ENCODE measurements around the gene EGLN3.

EGLN3 gene

DNA sequence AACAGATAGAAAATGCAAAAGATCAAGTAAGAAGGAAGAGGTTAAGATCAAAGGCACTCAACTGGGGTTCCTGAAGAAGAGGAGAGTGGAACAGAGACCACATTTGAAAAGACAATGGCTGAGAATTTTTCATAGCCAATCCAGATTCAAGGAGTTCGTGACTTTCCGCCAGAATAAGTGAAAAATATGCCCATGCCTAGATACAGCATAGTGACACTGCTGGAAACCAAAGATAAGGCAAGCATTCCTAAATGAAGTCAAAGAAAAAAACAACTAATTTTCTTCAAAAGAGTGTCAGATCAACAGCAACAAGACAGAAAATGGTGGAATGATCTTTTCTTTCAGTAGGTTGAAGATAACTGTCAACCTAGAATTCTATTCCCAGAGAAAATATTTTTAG is 47.5 kb downstream of the EGLN3 start (continued):
- TF ChIP-seq, protein P1, sequence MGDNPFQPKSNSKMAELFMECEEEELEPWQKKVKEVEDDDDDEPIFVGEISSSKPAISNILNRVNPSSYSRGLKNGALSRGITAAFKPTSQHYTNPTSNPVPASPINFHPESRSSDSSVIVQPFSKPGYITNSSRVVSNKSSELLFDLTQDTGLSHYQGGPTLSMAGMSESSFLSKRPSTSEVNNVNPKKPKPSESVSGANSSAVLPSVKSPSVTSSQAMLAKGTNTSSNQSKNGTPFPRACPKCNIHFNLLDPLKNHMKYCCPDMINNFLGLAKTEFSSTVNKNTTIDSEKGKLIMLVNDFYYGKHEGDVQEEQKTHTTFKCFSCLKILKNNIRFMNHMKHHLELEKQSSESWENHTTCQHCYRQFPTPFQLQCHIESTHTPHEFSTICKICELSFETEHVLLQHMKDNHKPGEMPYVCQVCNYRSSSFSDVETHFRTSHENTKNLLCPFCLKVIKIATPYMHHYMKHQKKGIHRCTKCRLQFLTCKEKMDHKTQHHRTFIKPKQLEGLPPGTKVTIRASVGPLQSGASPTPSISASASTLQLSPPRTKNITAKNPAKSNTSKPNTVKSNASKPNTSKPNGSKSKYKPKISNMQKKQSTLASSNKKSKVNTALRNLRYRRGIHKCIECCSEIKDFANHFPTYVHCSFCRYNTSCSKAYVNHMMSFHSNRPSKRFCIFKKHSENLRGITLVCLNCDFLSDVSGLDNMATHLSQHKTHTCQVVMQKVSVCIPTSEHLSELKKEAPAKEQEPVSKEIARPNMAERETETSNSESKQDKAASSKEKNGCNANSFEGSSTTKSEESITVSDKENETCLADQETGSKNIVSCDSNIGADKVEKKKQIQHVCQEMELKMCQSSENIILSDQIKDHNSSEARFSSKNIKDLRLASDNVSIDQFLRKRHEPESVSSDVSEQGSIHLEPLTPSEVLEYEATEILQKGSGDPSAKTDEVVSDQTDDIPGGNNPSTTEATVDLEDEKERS (tag by site-specific recombination; IDR thresholded peaks at IDR 0.05), result no peak
- no peak for TF ChIP-seq ZNF184 (tag by site-specific recombination; IDR thresholded peaks at IDR 0.05)
- no peak for TF ChIP-seq KLF9 (tag by site-specific recombination; IDR thresholded peaks at IDR 0.05; ENCODE audit: low read depth)
- TF ChIP-seq ZSCAN30 (tag by site-specific recombination; IDR thresholded peaks at IDR 0.05), result no peak
- TF ChIP-seq ZNF610 (tag by site-specific recombination; IDR thresholded peaks at IDR 0.05; ENCODE audit: borderline replicate concordance), result no peak

DNA sequence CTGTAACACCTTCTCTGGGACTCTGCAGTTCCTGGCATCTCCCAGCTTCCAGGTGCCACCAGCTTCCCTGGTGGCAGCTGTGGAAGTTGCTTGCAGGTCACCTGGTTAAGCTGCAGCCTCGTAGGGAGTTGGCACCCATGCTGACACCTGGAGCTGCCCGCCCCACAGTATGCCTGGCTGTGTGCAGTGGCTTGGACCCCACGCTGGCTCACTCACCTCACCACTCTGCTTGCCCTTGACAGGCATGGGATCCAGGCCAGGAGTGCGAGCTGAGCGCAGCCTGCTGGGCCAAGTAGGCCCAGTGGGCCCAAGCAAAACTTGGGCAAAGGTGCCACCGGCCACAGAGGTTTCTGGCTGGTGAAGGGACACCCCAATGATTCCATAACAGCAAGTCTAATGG is 48.5 kb downstream of the EGLN3 start:
- Histone ChIP-seq H3K4me1 (ENCODE audit: control insufficient read depth, insufficient read depth, low read length) (no peaks in the 10 kb centered on the region), H3K9me3 (ENCODE audit: control insufficient read depth, insufficient read depth, low read depth, low read length) (no peaks in the 10 kb centered on the region), H3K36me3 (ENCODE audit: control insufficient read depth in 2 of 2, insufficient read depth in 1 of 2, low read length in 2 of 2) (no peaks in the 10 kb centered on the region), H3K27ac (ENCODE audit: extremely low read depth, low read depth, low read length) (no peak overlapping the region), H3K4me3 (ENCODE audit: low read depth, low read length) (no peak overlapping the region)
- CTCF ChIA-PET, result no interaction called here
- no peak for TF ChIP-seq ZNF664 (tag by site-specific recombination; IDR thresholded peaks at IDR 0.05)
- no peak for TF ChIP-seq ZNF121 (tag by site-specific recombination; IDR thresholded peaks at IDR 0.05)
- POLR2A ChIA-PET, result no interaction called here

DNA sequence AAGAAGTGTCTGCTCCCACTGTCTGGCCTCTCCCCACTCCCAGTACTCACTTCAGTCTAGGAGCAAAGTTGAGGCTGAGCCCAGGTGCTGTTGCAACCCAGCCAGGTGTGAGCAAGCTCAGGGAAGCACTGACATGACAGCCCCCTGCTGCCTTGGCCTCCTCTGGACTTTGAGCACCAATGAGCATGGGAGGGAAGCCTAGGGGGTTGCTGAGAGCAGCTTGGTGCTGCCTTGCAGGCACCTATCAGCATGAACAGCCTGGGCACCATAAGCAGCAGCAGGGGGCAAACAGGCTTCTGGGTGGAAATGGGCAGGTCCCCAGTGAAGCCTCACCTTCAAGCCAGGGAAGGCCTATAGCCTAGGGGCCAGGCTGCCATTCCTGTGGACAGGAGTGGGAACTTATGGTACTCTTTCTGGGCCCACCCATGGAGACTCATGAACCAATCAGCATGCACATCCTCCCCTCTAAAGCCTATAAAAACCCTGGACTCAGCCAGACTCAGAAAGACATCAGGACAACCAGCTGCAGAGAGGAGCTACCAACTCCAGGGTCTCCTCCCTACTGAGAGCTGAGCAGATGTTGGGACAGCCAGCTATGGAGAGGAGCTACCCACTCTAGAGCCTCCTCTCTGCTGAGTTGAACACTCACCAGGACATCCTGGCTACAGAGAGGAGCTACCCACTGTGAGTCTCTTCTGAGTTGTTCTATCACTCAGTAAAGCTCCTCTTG is 49.3 kb downstream of the EGLN3 start:
- H3K4me3 ChIP-seq (ENCODE audit: low read depth, low read length), result no peak overlapping the region
- ChIA-PET CTCF (interaction anchor here (0.6 to 0.7 kb wide), 2 partner anchors 40 to 43 kb away, joined by 3 to 5 read pairs; no protein-coding TSS in a partner anchor), POLR2A (no interaction called here)
- no peaks in the 10 kb centered on the region for H3K9me3 ChIP-seq (ENCODE audit: control insufficient read depth, insufficient read depth, low read depth, low read length)
- H3K36me3 ChIP-seq (ENCODE audit: control insufficient read depth in 2 of 2, insufficient read depth in 1 of 2, low read length in 2 of 2), result no peaks in the 10 kb centered on the region
- no peak overlapping the region for H3K27ac ChIP-seq (ENCODE audit: extremely low read depth, low read depth, low read length)
- TF ChIP-seq ZIC2 (tag by site-specific recombination; IDR thresholded peaks at IDR 0.05) (peak; percentile 33; the same call in 1 of the 2 replicates), ZNF560 (tag by site-specific recombination; IDR thresholded peaks at IDR 0.05; ENCODE audit: borderline replicate concordance) (no peak), SP2 (tag by site-specific recombination; IDR thresholded peaks at IDR 0.05) (no peak)
- no peaks in the 10 kb centered on the region for H3K4me1 ChIP-seq (ENCODE audit: control insufficient read depth, insufficient read depth, low read length)

DNA sequence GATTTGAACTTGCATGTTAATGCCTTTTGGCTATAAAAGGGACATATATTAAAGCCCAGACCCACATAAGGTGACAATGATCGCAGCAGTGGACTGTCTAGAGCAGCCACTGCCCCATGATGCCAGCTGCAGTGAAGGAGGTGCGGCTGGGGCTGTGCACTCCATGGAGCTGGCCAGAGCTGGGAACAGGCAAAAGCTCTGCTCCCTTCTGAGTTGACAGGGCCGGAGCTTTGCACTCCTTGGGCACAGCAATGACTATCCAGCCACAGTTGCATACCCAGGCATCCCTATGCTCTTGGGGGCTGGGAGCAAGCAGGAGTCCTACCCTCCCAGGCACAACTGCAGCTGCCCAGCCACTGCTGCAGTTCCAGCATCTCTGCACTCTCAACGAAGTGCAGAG is 50.2 kb downstream of the EGLN3 start:
- Histone ChIP-seq H3K36me3 (ENCODE audit: control insufficient read depth in 2 of 2, insufficient read depth in 1 of 2, low read length in 2 of 2) (no peaks in the 10 kb centered on the region), H3K9me3 (ENCODE audit: control insufficient read depth, insufficient read depth, low read depth, low read length) (no peaks in the 10 kb centered on the region), H3K4me1 (ENCODE audit: control insufficient read depth, insufficient read depth, low read length) (no peaks in the 10 kb centered on the region), H3K4me3 (ENCODE audit: low read depth, low read length) (no peak overlapping the region), H3K27ac (ENCODE audit: extremely low read depth, low read depth, low read length) (no peak overlapping the region)
- ChIA-PET POLR2A (no interaction called here), CTCF (interaction anchor here (0.7 to 1.6 kb wide), 2 partner anchors 41 to 51 kb away, joined by 3 to 5 read pairs; no protein-coding TSS in a partner anchor)
- no peak for TF ChIP-seq ZNF514 (tag by site-specific recombination; IDR thresholded peaks at IDR 0.05)
- TF ChIP-seq, protein P2, sequence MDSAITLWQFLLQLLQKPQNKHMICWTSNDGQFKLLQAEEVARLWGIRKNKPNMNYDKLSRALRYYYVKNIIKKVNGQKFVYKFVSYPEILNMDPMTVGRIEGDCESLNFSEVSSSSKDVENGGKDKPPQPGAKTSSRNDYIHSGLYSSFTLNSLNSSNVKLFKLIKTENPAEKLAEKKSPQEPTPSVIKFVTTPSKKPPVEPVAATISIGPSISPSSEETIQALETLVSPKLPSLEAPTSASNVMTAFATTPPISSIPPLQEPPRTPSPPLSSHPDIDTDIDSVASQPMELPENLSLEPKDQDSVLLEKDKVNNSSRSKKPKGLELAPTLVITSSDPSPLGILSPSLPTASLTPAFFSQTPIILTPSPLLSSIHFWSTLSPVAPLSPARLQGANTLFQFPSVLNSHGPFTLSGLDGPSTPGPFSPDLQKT (IDR thresholded peaks at IDR 0.05; ENCODE audit: borderline replicate concordance, low read depth, low read length), result no peak
- no peak for TF ChIP-seq ZNF146 (tag by site-specific recombination; IDR thresholded peaks at IDR 0.05)
- TF ChIP-seq, protein P3, sequence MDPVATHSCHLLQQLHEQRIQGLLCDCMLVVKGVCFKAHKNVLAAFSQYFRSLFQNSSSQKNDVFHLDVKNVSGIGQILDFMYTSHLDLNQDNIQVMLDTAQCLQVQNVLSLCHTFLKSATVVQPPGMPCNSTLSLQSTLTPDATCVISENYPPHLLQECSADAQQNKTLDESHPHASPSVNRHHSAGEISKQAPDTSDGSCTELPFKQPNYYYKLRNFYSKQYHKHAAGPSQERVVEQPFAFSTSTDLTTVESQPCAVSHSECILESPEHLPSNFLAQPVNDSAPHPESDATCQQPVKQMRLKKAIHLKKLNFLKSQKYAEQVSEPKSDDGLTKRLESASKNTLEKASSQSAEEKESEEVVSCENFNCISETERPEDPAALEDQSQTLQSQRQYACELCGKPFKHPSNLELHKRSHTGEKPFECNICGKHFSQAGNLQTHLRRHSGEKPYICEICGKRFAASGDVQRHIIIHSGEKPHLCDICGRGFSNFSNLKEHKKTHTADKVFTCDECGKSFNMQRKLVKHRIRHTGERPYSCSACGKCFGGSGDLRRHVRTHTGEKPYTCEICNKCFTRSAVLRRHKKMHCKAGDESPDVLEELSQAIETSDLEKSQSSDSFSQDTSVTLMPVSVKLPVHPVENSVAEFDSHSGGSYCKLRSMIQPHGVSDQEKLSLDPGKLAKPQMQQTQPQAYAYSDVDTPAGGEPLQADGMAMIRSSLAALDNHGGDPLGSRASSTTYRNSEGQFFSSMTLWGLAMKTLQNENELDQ (tag by site-specific recombination; IDR thresholded peaks at IDR 0.05; ENCODE audit: low read depth), result no peak
- TF ChIP-seq ZSCAN16 (tag by site-specific recombination; IDR thresholded peaks at IDR 0.05), result no peak
- no peak for TF ChIP-seq ZNF654 (tag by site-specific recombination; IDR thresholded peaks at IDR 0.05; ENCODE audit: low read depth)
- TF ChIP-seq ZNF302 (tag by site-specific recombination; IDR thresholded peaks at IDR 0.05; ENCODE audit: low read depth), result no peak
- no peak for TF ChIP-seq EGR2 (tag by site-specific recombination; IDR thresholded peaks at IDR 0.05; ENCODE audit: low read depth)
- no peak for TF ChIP-seq ZNF626 (tag by site-specific recombination; IDR thresholded peaks at IDR 0.05)
- no peak for TF ChIP-seq RBAK (tag by site-specific recombination; IDR thresholded peaks at IDR 0.05)

Data from HEK293 (cell line).